Choroid plexus epithelial cell (primary cell): ENCODE measurements around the gene LRRIQ4.

ENCODE experiments used
- DNase-seq: peaks from one replicate; pipeline ENCODE4 v3.0.0-alpha.2; 2010; ENCODE audit warnings: low read depth
- H3K4me3 ChIP-seq: 2 replicates; pipeline ENCODE4 v1.5.1; 2011; ENCODE audit warnings: low read depth, mild to moderate bottlenecking, control low read depth, low read length, moderate library complexity
- CTCF ChIP-seq: conservative IDR thresholded peaks from 2 replicates; pipeline ENCODE4 v1.5.1; 2011; ENCODE audit warnings: low read depth, mild to moderate bottlenecking, control low read depth, inconsistent platforms, low read length, moderate library complexity

Gene LRRIQ4

GRCh38 chr3:169868369-169868768 lies 55.7 kb downstream of the LRRIQ4 start:
- DNase-seq: no peak
- no peak for TF ChIP-seq CTCF
- H3K4me3 ChIP-seq: no peak overlapping the region

GRCh38 chr3:169869484-169870220 lies 57.0 kb downstream of the LRRIQ4 start, which contains the start of gene LRRC31:
LRRC31 (minus strand) TSS chr3:169869935; CDS start chr3:169869807, 128 bp downstream.
- no peak for DNase-seq
- TF ChIP-seq CTCF: no peak
- H3K4me3 ChIP-seq: no peak within 1 kb of the TSS

GRCh38 chr3:169871129-169871886 lies 58.6 kb downstream of the LRRIQ4 start:
- TF ChIP-seq CTCF: no peak
- DNase-seq: no peak
- H3K4me3 ChIP-seq: no peak overlapping the region

GRCh38 chr3:169879013-169879557 lies 66.4 kb downstream of the LRRIQ4 start:
- no peak for DNase-seq
- TF ChIP-seq CTCF: no peak
- no peak overlapping the region for H3K4me3 ChIP-seq

GRCh38 chr3:169879845-169880575 lies 67.3 kb downstream of the LRRIQ4 start:
- no peak overlapping the region for H3K4me3 ChIP-seq
- no peak for DNase-seq
- TF ChIP-seq CTCF: no peak

- H3K4me3 ChIP-seq: no peak overlapping the region
- no peak for DNase-seq
- TF ChIP-seq CTCF: no peak
Measured at GRCh38 chr3:169880576-169881250, 68.0 kb downstream of the LRRIQ4 start.
